Stimulated activated naive CD8-positive, alpha-beta T cell treated with anti-CD3 and anti-CD28 coated beads, Interleukin-15, Interleukin-2, amounts not matched to agents 100 ng/mL and 50 ng/mL, for 24 hours (primary cell): ENCODE results near the gene LMNA.
A peak's percentile ranks its signal among the peaks of the same experiment; 100 is the strongest.

Experiments
- H3K27ac Mint-ChIP-seq: one replicate; pipeline ENCODE4 v1.8.0; 2021; ENCODE audit warnings: mild to moderate bottlenecking, mixed read lengths
- H3K27me3 Mint-ChIP-seq: one replicate; pipeline ENCODE4 v1.8.0; 2021; ENCODE audit warnings: mixed read lengths
- H3K36me3 Mint-ChIP-seq: one replicate; pipeline ENCODE4 v1.8.0; 2021; ENCODE audit warnings: low read depth, mixed read lengths
- H3K4me1 Mint-ChIP-seq: one replicate; pipeline ENCODE4 v1.8.0; 2021; ENCODE audit warnings: low read depth, mixed read lengths
- H3K4me3 Mint-ChIP-seq: one replicate; pipeline ENCODE4 v1.8.0; 2021; ENCODE audit warnings: mild to moderate bottlenecking, mixed read lengths
- H3K9me3 Mint-ChIP-seq: one replicate; pipeline ENCODE4 v1.8.0; 2021; ENCODE audit warnings: mixed read lengths

LMNA gene

DNA sequence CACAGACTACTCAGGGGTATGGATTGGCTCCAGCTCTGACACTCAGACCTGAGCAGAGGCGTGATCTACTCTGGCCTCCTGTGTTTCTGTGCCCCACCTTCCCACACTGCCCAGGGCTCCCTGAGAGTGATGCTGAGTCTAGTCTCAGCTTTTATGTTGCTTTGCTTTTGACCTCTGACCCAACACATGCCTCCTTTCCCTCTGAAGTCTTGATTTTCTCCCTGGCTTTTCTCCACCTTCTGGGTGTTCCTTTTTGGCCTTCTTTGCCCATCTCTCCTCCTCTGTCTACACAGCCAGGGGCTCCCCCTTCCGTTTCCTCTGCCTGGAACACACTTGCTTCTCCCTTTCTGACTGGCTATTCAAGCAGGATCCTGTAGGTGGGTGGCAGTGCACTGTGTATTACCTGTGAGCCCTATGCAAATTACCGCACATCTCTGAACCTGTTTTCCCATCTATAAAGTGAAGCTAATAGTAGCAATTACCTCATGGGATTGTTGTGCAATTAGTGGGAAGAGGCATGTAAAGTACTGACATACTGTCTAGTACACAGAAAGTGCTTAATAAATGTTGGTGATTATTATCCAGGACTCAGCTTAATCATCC is 18.5 kb upstream of the LMNA start:
- peak overlapping the region; percentile 35 for H3K4me3 Mint-ChIP-seq
- H3K4me1 Mint-ChIP-seq, result peaks cover 55% of the 10 kb centered on the region
- no peaks in the 10 kb centered on the region for H3K9me3 Mint-ChIP-seq
- peaks cover 18% of the 10 kb centered on the region for H3K27me3 Mint-ChIP-seq
- H3K27ac Mint-ChIP-seq, result peak overlapping the region; percentile 97
- H3K36me3 Mint-ChIP-seq, result peaks cover 5% of the 10 kb centered on the region

DNA sequence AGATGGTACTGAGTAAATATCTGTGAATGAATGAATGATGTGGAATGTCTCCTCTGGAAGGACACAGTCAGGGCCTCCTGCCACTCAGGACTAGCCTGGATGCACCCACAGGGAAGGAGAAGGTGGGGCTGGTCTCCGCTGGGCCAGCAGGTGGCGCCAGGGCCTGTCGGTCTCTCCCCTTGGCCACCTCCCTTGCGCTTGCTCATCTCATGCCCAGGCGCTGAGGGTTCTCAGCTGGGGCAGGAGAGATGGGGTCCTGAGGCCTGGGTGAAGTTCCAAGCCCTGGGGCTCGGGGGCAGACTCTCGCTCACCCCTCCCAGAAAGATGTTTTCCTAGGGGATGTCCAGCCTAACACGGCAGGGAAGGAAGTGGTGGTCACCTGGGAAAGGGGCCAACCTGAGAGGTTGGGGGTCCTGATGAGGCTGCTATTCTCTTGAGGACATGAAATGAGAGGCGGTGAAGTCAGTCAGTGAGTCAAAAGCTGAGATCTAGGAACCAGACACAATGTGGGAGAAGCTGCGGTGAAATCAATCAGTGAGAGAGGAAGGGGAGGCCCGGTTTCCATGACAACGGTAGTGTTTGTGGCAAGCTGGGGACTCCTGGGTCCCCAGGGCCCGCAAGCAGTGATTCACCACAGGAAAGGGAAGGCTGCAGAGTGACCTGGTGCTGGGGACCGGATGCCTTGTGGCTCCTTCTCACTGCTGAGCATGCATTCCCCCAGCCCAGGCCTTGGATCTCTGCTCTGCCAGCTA is 17.7 kb upstream of the LMNA start:
- peaks cover 5% of the 10 kb centered on the region for H3K36me3 Mint-ChIP-seq
- no peaks in the 10 kb centered on the region for H3K9me3 Mint-ChIP-seq
- H3K4me3 Mint-ChIP-seq, result peak overlapping the region; percentile 72
- H3K27ac Mint-ChIP-seq, result peak overlapping the region; percentile 97
- H3K4me1 Mint-ChIP-seq, result peaks cover 63% of the 10 kb centered on the region
- H3K27me3 Mint-ChIP-seq, result peaks cover 18% of the 10 kb centered on the region

DNA sequence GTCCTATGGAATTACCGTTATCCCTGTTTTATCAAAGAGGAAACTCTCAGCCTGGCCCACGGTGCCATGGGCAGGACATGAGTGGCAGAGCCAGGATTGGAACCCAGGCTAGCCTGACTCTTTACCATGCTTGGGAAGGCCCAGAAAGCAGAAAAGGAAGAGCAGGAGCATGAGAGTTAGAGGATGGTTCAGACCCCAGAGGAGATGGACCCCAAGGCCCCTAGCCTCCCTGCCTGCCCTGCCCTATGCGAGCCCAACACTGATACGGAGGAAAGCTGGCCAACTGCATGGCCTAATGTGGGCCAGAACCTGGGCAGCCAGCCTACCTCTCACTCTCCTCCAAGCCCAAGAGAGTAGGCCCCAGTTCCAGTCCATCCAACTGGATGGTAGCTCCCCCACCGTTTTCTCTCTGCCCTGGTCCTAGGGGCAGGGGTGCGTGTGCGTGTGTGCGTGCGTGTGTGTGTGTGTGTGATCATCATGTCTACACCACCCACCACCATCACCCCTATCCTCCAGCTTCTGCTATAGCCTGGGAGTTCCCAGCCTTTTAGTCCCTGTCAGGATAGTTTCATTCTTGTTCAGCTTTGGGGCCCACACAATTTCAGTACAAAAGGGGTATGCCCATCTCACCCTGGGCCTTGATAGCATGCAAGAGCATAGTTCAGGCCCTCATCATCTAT is 16.9 kb upstream of the LMNA start:
- peak overlapping the region; percentile 72 for H3K4me3 Mint-ChIP-seq
- H3K4me1 Mint-ChIP-seq, result peaks cover 68% of the 10 kb centered on the region
- H3K36me3 Mint-ChIP-seq, result peaks cover 5% of the 10 kb centered on the region
- H3K27ac Mint-ChIP-seq, result peak overlapping the region; percentile 97
- H3K9me3 Mint-ChIP-seq, result no peaks in the 10 kb centered on the region
- peaks cover 15% of the 10 kb centered on the region for H3K27me3 Mint-ChIP-seq

DNA sequence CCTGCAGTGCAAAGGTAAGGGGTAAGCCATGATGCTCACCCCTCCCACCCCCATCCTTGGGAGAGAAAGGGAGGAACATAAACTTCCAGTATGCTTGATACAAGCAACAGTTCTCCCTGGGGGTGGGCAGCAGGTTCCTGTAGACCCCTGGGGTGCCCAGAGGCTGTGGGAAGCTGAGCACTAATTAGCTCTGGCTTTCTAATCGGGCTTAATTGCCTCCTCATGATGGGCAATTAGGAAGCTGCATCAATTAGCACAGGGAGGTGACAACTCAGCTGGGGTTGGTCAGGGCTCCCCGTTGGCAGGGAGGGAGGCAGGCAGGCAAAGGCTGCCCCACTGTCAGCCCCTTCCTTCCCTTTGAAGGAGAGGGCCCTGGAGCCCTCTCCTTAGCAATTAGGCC is 15.7 kb upstream of the LMNA start:
- Mint-ChIP-seq H3K4me1 (peaks cover 79% of the 10 kb centered on the region), H3K27me3 (peaks cover 11% of the 10 kb centered on the region), H3K9me3 (no peaks in the 10 kb centered on the region)

DNA sequence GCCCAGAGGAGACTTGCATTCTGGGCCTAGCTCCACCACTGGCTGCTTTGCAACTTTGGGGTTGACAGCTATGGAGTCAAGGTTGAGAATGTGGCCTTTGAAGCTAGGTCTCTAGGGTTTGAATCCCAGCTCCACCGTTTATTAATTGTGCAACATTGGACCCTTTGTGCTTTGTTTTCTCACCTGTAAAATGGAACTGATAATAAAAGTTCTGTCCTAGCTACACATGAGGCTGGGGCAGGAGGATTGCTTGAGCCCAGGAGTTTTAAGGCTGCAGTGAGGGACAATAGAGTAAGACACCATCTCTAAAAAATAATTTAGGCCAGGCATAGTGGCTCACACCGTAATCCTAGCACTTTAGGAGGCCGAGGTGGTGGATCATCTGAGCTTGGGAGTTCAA is 15.2 kb upstream of the LMNA start:
- Mint-ChIP-seq H3K27me3 (peaks cover 11% of the 10 kb centered on the region), H3K4me1 (peaks cover 84% of the 10 kb centered on the region), H3K4me3 (no peak overlapping the region)

More for the DNA sequence above, 15.7 kb upstream of the LMNA start:
- H3K4me3 Mint-ChIP-seq, result no peak overlapping the region
- peak overlapping the region; percentile 97 for H3K27ac Mint-ChIP-seq
- peaks cover 5% of the 10 kb centered on the region for H3K36me3 Mint-ChIP-seq

DNA sequence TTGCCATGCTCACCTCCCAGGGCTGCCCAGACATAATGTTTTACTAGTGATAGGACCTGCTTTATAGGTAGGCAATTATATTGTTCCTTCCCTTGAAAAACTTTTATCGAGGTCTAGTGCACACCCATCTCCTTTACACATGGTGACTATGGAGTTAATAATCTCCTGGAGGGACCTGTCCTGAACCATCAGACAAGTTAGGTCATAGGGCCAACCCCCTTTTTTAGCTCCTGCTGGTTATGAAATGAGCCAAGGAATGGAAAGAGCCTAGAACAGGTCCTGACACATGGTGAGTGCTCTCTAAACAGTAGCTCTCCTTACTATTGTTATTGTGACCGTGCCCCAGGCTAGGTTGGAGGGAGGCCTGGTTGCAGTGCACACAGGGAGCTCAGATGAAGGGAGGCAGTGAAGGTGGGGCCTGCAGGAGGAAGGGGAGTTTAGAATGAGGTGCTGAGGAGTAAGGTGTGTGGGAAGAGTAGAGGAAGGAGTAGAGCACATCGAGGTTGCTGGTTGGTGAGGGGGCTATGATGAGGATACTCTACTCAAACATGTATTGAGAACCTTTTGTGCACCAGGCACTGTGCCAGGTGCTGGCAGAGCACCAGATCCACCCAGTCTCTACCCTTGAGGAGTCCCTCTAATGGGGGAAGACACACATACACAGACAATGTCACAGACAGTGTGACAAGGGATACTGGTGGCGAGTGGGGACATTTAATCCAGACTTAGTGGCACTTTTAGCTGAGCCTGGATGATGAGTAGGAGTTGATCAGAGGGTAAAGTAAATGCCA is 14.1 kb upstream of the LMNA start:
- H3K36me3 Mint-ChIP-seq, result peaks cover 5% of the 10 kb centered on the region
- peaks cover 9% of the 10 kb centered on the region for H3K27me3 Mint-ChIP-seq
- H3K4me3 Mint-ChIP-seq, result peak overlapping the region; percentile 5
- H3K27ac Mint-ChIP-seq, result peak overlapping the region; percentile 61
- peaks cover 92% of the 10 kb centered on the region for H3K4me1 Mint-ChIP-seq
- H3K9me3 Mint-ChIP-seq, result no peaks in the 10 kb centered on the region

More for the DNA sequence above, 15.2 kb upstream of the LMNA start:
- Mint-ChIP-seq H3K36me3 (peaks cover 5% of the 10 kb centered on the region), H3K27ac (no peak overlapping the region), H3K9me3 (no peaks in the 10 kb centered on the region)

DNA sequence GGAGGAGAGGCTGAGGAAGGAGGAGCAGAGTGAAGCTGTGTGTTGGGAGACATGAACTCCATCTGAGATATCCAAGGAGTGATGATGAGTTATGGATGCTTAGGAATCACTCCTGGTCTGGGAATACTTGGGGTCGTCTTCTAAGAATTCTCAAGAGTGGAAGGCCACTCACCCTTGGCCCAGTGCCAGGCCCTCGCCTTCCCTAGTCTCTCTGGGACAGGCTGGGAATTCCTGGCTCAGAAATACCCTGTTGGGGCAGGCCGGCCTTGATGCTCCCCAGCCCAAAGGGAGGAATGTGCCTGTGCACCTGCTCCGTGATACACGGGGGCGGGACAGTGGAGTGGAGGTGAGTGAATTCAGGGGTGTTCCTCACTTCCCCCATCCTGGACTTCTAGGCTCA is 12.6 kb upstream of the LMNA start:
- peaks cover 3% of the 10 kb centered on the region for H3K36me3 Mint-ChIP-seq
- peaks cover 92% of the 10 kb centered on the region for H3K4me1 Mint-ChIP-seq
- H3K4me3 Mint-ChIP-seq, result no peak overlapping the region
- peaks cover 7% of the 10 kb centered on the region for H3K27me3 Mint-ChIP-seq
- H3K9me3 Mint-ChIP-seq, result no peaks in the 10 kb centered on the region
- H3K27ac Mint-ChIP-seq, result peak overlapping the region; percentile 10

GRCh38 chr1:156102633-156103511 is 11.6 kb upstream of the LMNA start:
- Mint-ChIP-seq H3K27ac (peak overlapping the region; percentile 96), H3K4me3 (peak overlapping the region; percentile 26)

DNA sequence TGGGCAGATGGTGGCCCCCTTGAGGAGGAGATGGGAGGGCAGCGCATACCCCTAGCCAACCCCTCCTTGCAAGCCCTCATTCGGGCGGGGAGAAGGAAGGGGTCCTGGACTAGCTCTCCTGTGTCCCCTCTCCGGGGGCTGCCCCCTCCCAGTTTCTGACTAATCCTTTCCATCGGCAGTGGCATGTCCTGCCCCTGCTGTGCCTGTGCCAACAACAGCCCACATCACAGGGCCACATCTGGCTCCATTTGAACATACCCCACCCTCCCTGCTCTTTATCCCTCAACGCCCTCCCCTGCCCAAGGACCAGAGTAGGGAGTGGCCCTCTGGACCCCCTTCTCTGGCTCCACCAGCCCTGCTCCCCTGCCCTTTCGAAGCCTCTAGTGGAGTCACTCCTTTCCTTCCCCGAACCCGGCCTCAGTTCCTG is 11.0 kb upstream of the LMNA start:
- Mint-ChIP-seq H3K4me1 (peaks cover 92% of the 10 kb centered on the region), H3K4me3 (peak overlapping the region; percentile 42), H3K9me3 (no peaks in the 10 kb centered on the region), H3K27me3 (peaks cover 4% of the 10 kb centered on the region), H3K36me3 (no peaks in the 10 kb centered on the region), H3K27ac (peak overlapping the region; percentile 96)

More at GRCh38 chr1:156102633-156103511, 11.6 kb upstream of the LMNA start:
- Mint-ChIP-seq H3K27me3 (peaks cover 4% of the 10 kb centered on the region), H3K36me3 (no peaks in the 10 kb centered on the region), H3K4me1 (peaks cover 92% of the 10 kb centered on the region), H3K9me3 (no peaks in the 10 kb centered on the region)

GRCh38 chr1:156104065-156104810 is 10.3 kb upstream of the LMNA start:
- Mint-ChIP-seq H3K36me3 (no peaks in the 10 kb centered on the region), H3K27ac (peak overlapping the region; percentile 96), H3K9me3 (no peaks in the 10 kb centered on the region), H3K4me3 (peak overlapping the region; percentile 42), H3K4me1 (peaks cover 95% of the 10 kb centered on the region), H3K27me3 (peaks cover 4% of the 10 kb centered on the region)

DNA sequence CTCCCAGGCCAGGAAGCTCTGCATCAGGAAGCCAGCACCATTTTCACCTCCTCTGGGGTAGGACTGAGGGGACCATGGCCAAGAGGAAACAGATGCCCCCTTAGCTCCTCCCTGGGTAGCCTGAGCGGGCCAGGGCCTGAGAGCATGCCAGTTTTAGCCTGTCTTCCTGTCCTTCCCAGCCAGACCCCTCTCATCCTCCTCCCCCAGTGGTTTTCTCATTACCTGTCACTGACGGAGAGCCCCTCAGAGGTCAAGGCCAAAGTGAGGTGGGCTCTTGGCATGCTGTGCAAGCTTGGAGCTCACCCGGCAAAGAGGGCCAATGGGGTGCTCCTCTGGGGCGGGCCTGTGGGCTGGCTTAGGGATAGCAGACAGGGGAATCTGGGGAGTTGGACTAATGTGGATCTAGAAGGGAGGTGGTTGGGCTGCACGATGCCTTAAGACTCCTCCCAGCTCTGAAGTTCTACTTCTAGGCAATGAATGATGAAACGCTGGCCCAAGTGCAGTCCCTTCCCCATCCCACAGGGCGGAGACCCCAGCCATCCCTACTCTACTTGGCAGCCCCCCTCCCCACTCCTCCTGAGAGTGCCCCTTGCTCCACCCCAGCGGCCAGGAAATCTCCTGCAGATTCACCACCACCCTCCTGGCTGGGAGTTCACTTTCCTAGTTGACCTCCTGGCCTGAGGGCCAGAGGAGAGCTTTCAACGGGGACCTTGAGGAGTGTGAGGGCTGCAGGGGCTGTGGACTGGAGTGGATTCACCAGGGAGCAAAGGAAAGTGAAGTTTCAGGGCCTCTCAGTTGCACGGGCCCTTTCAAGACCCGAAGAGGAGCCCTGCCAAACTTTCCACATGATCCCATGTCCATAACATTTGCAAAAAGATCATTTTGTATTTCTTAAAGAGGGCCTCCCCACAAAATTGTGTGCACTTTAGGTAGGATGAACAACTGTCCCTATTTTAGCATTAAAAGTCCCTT is 9.4 kb upstream of the LMNA start:
- Mint-ChIP-seq H3K4me1 (peaks cover 91% of the 10 kb centered on the region), H3K27me3 (peaks cover 6% of the 10 kb centered on the region), H3K4me3 (peak overlapping the region; percentile 83), H3K36me3 (no peaks in the 10 kb centered on the region), H3K9me3 (no peaks in the 10 kb centered on the region), H3K27ac (peak overlapping the region; percentile 96)

DNA sequence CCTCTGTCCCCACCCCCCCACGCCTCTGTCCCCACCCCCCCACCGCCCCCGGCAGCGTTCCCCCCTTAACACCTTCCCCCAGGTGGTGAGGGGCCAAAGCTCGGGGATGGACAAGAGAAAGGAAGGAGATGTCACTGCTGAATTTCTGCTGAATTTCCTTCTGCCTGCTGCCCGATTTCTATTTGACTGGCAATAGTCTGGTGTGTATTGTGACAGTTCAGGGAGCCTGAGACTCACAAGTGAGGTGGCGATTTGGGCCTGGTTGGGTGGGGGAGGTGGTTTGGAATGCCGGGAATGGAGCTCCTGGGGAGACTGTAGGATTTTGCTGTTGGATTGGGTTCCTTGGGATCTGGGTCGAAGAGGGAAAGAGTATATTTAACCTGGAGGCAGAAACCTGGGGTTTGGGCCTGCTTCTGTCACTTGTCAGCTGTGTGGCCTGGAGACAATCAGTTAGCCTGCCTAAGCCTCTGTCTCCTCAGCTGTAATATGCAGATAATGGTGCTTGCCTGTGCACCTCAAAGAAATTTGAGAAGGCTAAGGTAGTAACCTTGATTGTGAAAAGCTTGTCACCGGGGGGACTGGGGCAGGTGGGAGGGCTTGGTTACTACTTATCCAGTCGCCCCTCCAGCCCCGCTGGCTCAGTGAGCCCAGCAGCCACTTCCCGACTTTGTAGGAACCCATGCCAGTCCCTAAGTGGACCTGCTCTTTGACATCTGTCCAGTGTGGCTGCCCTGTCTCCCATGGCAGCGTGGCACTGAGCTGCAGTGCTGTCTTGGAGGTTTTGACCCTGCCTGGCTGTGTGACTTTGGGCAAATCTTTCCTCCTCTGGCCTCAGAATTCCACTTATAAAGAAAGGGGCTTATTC is 7.7 kb upstream of the LMNA start:
- Mint-ChIP-seq H3K27ac (peak overlapping the region; percentile 96), H3K4me3 (peak overlapping the region; percentile 83), H3K9me3 (no peaks in the 10 kb centered on the region), H3K27me3 (peaks cover 10% of the 10 kb centered on the region), H3K4me1 (peaks cover 74% of the 10 kb centered on the region), H3K36me3 (no peaks in the 10 kb centered on the region)
